Breast epithelium (tissue), 4 donors: Measurements from ENCODE around the gene PAFAH2. TPM values are rescaled to one million over a fixed set of nuclear protein-coding genes. Genes with fewer than 3 reads are reported as not detected.

ENCODE experiments used
- DNase-seq, 2 donors: peaks; one replicate each; pipeline ENCODE4 v3.0.0-alpha.2; 2019; ENCODE audit warnings: low spot score in 2 of 2
- H3K27ac ChIP-seq, 2 donors: fragments of 200-600 bp; sonication (generic) in 1 of 2; one replicate each; pipeline ENCODE4 v1.5.1; 2016 to 2019; ENCODE audit warnings: mild to moderate bottlenecking in 1 of 2
- H3K27me3 ChIP-seq, 2 donors: fragments of 200-600 bp; sonication (generic) in 1 of 2; one replicate each; pipeline versions ENCODE4 v1.5.1 to v1.6.0; 2017 to 2019; ENCODE audit warnings: control low read depth in 1 of 2, mild to moderate bottlenecking in 1 of 2
- H3K36me3 ChIP-seq: fragments of 200-600 bp; one replicate; pipeline ENCODE4 v1.5.1; 2019
- H3K4me1 ChIP-seq, 2 donors: fragments of 200-600 bp; sonication (generic); one replicate each; pipeline ENCODE4 v1.5.1; 2016 to 2019; ENCODE audit warnings: control low read depth in 1 of 2
- H3K4me3 ChIP-seq, 3 donors: fragments of 200-600 bp; sonication (generic); 1 replicate in 2 of 3; 2 replicates in 1 of 3; pipeline ENCODE4 v1.5.1; 2016 to 2019; ENCODE audit warnings: mild to moderate bottlenecking in 3 of 3, moderate library complexity in 2 of 3
- H3K9me3 ChIP-seq, 2 donors: fragments of 200-600 bp; sonication (generic) in 1 of 2; one replicate each; pipeline ENCODE4 v1.5.1; 2016 to 2019; ENCODE audit warnings: control low read depth in 1 of 2
- POLR2A ChIP-seq: fragments of 450-650 bp; IDR thresholded peaks from one replicate; pipeline ENCODE4 v1.6.1; 2016; ENCODE audit warnings: antibody characterized with exemption, mild to moderate bottlenecking, moderate library complexity
- POLR2AphosphoS5 ChIP-seq, 3 donors: sonication (generic); formaldehyde crosslinking; IDR thresholded peaks; one replicate each; pipeline ENCODE4 v1.6.1; 2017; ENCODE audit warnings: antibody characterized with exemption in 3 of 3
- intact Hi-C: fragments of 100-400 bp; cut with DNase I; formaldehyde crosslinking; loops from one replicate; pipeline ENCODE4 v1.15.1; 2023; ENCODE audit warnings: low total_unique reads
- total RNA-seq, 3 donors: library from RNA; depleted of rRNA; stranded (reverse); fragments of >200 nt; gene quantifications; one replicate each; pipeline ENCODE4 v1.1.0, GENCODE V29; 2016
- TF ChIP-seq, protein P1 (sequence below), 3 donors: fragments of 450-650 bp; IDR thresholded peaks; one replicate each; pipeline ENCODE4 v1.5.1; 2016 to 2017; ENCODE audit warnings: antibody characterized with exemption in 3 of 3, mild to moderate bottlenecking in 3 of 3, moderate library complexity in 3 of 3

Gene PAFAH2
- total RNA-seq, 3 donors from 2014 or later, result 8.2 to 19.9 (median 9.8) TPM

DNA sequence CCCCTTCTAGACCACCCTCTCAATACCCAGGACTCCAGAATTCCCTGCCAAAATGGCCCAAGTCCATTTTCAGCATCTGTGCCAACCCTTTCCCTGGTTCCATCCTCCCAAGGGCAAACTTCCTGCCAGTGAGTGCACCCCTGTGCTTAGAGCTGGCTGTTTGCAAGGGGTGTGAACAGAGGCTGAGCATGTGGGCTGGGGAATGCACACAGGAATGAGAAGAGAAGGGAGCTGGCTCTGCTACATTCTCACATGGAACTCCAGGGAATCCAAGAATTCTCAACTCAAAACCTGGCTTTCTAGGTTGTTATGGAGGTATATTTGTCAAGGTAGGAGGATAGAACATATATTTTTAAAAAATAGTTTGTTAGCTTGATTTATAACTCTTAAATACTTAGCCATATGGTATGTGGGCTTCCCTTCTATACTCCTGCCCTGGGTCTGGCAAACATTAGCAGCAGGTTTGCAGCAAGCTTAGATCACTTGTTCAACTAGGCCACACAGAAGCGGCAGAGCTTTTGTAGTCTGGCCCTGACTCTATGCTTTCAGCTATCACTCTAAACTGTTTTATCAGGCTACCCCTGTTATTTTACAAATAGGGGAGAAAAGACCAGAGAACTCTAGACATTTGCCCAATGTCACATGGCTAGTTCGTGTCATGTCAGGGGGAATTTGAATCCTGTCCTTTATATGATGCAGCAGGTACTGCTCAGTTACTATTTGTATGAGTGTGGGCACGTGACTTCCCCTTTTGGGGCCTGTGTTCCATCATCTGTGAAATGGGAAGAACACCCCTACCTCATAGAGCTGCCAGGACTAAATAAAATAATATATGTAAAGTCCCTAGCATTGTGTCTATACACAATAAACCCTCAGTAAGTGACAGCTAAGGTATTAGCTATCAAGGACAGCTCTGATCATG lies 83.5 kb downstream of the PAFAH2 start:
- intact Hi-C loops, result no loop called here
- H3K4me1 ChIP-seq, result no peaks in the 10 kb centered on the region
- H3K36me3 ChIP-seq, result no peaks in the 10 kb centered on the region
- DNase-seq, result no peak
- no peak overlapping the region for H3K4me3 ChIP-seq
- no peak for TF ChIP-seq POLR2AphosphoS5 (IDR thresholded peaks at IDR 0.05)
- no peak overlapping the region for H3K27ac ChIP-seq
- no peaks in the 10 kb centered on the region for H3K9me3 ChIP-seq
- no peaks in the 10 kb centered on the region for H3K27me3 ChIP-seq

DNA sequence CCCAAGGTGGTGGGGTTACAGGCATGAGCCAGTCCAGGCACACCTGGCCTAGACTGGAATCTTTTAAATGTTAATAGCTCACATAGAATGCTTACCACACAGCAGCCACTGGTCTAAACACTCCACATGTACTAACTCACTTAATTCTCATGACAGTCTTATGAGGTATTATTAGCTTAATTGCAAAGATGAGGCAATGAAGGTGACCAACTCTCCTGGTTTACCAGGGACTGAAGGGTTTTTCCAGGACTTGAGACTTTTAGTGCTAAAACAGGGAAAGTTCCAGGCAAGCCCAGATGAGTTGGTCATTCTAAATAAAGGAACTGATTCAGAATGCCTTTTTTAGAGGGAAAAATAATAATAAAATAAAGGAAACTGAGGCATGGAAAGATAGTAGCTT lies 84.7 kb downstream of the PAFAH2 start:
- Histone ChIP-seq H3K9me3 (no peaks in the 10 kb centered on the region), H3K27ac (no peak overlapping the region), H3K36me3 (no peaks in the 10 kb centered on the region), H3K27me3 (no peaks in the 10 kb centered on the region), H3K4me1 (no peaks in the 10 kb centered on the region), H3K4me3 (no peak overlapping the region)
- no peak for DNase-seq
- TF ChIP-seq, protein P1, sequence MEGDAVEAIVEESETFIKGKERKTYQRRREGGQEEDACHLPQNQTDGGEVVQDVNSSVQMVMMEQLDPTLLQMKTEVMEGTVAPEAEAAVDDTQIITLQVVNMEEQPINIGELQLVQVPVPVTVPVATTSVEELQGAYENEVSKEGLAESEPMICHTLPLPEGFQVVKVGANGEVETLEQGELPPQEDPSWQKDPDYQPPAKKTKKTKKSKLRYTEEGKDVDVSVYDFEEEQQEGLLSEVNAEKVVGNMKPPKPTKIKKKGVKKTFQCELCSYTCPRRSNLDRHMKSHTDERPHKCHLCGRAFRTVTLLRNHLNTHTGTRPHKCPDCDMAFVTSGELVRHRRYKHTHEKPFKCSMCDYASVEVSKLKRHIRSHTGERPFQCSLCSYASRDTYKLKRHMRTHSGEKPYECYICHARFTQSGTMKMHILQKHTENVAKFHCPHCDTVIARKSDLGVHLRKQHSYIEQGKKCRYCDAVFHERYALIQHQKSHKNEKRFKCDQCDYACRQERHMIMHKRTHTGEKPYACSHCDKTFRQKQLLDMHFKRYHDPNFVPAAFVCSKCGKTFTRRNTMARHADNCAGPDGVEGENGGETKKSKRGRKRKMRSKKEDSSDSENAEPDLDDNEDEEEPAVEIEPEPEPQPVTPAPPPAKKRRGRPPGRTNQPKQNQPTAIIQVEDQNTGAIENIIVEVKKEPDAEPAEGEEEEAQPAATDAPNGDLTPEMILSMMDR (IDR thresholded peaks at IDR 0.05), result no peak
- no peak for TF ChIP-seq POLR2AphosphoS5 (IDR thresholded peaks at IDR 0.05)
- TF ChIP-seq POLR2A, result no peak
- intact Hi-C loops, result no loop called here

DNA sequence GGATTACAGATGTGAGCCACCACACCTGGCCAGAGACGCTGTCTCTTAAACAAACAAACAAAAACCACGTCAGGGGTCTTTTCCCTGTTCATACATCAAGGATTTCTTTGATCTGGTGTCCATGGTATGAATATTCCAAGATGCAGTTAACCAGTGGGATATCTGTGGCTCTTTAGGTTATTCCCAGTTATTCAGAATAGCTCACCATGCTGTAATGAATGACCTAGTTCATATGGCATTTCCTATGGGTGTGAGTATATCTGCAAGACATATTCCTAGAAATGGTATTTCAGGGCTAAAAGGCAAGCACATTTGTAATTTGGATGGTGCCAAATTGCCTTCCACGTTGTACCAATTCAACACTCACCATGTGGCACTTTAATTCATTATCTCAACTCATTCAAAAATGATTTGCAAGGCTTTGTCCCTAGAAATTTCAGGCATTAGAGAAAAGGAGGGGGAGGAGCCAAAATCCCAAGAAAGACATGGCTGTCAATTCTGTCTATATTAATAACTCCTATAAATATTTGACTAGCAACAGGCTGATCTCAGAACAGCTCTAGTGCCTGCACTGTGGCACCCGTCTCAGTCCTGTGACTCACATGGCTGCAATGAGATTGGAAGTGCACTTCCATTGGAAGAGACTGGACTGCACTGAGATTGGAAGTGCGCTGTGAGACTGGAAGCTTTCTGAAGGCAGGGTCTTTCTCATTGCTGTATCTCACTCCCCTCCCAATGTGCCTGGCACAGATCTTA lies 85.6 kb downstream of the PAFAH2 start:
- H3K9me3 ChIP-seq, result no peaks in the 10 kb centered on the region
- no peak overlapping the region for H3K27ac ChIP-seq
- H3K36me3 ChIP-seq, result no peaks in the 10 kb centered on the region
- DNase-seq, result no peak
- H3K4me3 ChIP-seq, result no peak overlapping the region
- no peak for TF ChIP-seq POLR2A
- TF ChIP-seq, protein P1 (IDR thresholded peaks at IDR 0.05), result no peak
- intact Hi-C loops, result no loop called here
- H3K4me1 ChIP-seq, result no peaks in the 10 kb centered on the region
- H3K27me3 ChIP-seq, result no peaks in the 10 kb centered on the region

DNA sequence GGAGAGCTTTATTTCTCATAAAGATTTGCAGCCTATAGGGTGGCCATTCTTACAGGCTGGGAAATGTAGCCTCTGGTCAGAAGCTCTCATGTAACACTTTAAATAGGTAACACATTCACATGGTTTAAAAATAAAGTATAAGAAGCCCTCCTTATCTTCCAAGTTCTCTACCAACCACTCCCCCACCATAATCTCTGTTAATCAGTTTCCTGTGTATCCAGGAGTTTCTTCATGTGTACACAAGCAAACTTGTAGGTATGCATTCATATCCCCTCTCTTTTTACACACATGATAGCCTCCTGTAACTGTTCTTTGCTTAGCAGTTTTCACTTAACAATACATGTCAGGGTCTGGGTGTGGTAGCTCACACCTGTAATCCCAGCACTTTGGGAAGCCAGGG lies 86.7 kb downstream of the PAFAH2 start:
- Histone ChIP-seq H3K4me1 (no peaks in the 10 kb centered on the region), H3K27ac (no peak overlapping the region), H3K9me3 (no peaks in the 10 kb centered on the region), H3K27me3 (no peaks in the 10 kb centered on the region), H3K36me3 (no peaks in the 10 kb centered on the region), H3K4me3 (no peak overlapping the region)
- intact Hi-C loops, result no loop called here
- no peak for DNase-seq
- TF ChIP-seq POLR2AphosphoS5 (IDR thresholded peaks at IDR 0.05) (no peak), POLR2A (no peak)
- TF ChIP-seq, protein P1 (IDR thresholded peaks at IDR 0.05), result no peak

Other genes with a start within 250 kb of the PAFAH2 start
- gene SELENON, start 197.9 kb downstream of the PAFAH2 start, total RNA-seq, result 10 to 100 TPM; 16.6 to 39.0 (median 22.1) TPM
- gene MTFR1L, start 178.1 kb downstream of the PAFAH2 start, total RNA-seq, result 10 to 100 TPM; 71.6 to 79.2 (median 75.4) TPM
- under 1 TPM in 2 of 3 donors, not detected in 1; 0.33 to 0.88 TPM for gene AUNIP, start 138.6 kb downstream of the PAFAH2 start, total RNA-seq
- gene PAQR7, start 122.4 kb downstream of the PAFAH2 start, total RNA-seq, result 1 to 10 TPM; 4.2 to 8.2 (median 7.2) TPM
- gene STMN1, start 91.6 kb downstream of the PAFAH2 start, total RNA-seq, result 10 to 100 TPM; 23.9 to 33.8 (median 28.4) TPM
- 1 to 10 TPM in 1 of 3 donors, under 1 TPM in 1, not detected in 1; 0.98 to 2.8 TPM for gene EXTL1, start 23.7 kb upstream of the PAFAH2 start, total RNA-seq
- gene SLC30A2, start 48.1 kb upstream of the PAFAH2 start, total RNA-seq, result 1 to 10 TPM in 1 of 3 donors, under 1 TPM in 2; 0.16 to 1.3 (median 0.33) TPM
- gene TRIM63, start 69.6 kb upstream of the PAFAH2 start, total RNA-seq, result 1 to 10 TPM in 2 of 3 donors, not detected in 1; 2.2 to 4.0 TPM
- 10 to 100 TPM in 1 of 3 donors, 1 to 10 TPM in 2; 9.2 to 17.3 (median 9.3) TPM for gene PDIK1L, start 113.8 kb upstream of the PAFAH2 start, total RNA-seq
- 1 to 10 TPM; 3.4 to 9.1 (median 6.2) TPM for gene FAM110D, start 161.0 kb upstream of the PAFAH2 start, total RNA-seq
- gene C1orf232, start 170.9 kb upstream of the PAFAH2 start, total RNA-seq, result not detected
- 10 to 100 TPM; 26.4 to 39.7 (median 31.9) TPM for gene ZNF593, start 171.8 kb upstream of the PAFAH2 start, total RNA-seq
- not detected for gene ZNF593OS, start 173.8 kb upstream of the PAFAH2 start, total RNA-seq
- gene CNKSR1, start 179.4 kb upstream of the PAFAH2 start, total RNA-seq, result 10 to 100 TPM in 2 of 3 donors, 1 to 10 TPM in 1; 2.2 to 28.2 (median 22.3) TPM
- gene CATSPER4, start 192.5 kb upstream of the PAFAH2 start, total RNA-seq, result not detected
- gene CEP85, start 236.1 kb upstream of the PAFAH2 start, total RNA-seq, result 10 to 100 TPM in 1 of 3 donors, 1 to 10 TPM in 2; 4.8 to 11.7 (median 7.5) TPM